GM18508 (cell line): ENCODE results near the gene EMD.
A peak's percentile ranks its signal among the peaks of the same experiment; 100 is the strongest.

ENCODE experiments used
- ATAC-seq: cut with Tn5 transposase; IDR thresholded peaks from one replicate; pipeline ENCODE4 v1.9.1; 2021; ENCODE audit warnings: moderate number of reproducible peaks; ENCODE audit not compliant: insufficient read depth, unreplicated experiment

Gene EMD

DNA sequence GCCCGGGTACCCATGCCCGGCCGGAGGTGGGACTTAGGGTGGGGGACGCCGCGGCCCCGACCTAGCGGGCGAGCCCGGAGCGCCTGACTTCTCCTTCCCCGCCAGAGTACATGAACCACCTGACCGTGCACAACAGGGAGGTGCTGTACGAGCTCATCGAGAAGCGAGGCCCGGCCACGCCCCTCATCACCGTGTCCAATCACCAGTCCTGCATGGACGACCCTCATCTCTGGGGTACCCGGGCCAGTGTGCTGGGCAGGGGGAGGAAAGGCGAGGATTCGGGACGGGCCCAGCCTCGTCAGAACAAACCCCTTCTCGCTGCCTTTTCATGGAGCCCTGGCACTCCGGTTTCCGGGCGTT, 32.9 kb downstream of the EMD start:
- ATAC-seq: no peak

DNA sequence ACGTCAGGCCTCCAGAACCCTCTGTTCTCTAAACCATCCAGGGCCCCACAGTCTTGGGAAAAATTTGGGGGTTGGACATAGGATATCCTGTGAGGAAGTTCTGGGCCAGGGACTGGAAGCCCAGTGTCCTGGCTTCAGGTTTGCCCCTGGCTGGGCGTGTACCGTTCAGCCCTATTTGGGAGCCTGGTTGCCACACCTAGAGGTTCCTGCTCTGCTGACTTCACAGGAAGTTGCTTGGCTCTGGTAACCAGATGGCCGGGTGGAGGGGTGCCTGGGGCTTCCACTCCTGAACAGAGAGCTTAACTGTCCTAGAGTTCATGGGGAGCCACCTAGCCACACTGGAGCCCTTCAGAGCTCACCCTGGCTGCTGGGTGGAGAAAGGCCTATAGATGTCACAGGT, 33.4 kb downstream of the EMD start:
- ATAC-seq: no peak

DNA sequence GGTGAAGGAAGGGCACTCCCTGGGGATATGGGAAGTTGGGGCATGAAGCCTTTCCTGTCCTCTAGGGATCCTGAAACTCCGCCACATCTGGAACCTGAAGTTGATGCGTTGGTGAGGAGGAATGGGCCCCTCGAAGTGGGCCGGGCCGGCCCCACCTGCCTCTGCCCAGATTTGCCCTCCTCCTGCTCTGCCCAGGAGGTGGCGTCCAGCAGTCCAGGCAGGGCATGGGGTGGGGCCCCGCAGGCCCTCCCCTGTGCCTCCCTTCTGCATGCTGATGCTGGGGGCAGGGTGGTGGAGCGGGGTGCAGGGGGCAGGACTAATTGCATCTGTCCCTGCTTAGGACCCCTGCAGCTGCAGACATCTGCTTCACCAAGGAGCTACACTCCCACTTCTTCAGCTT, 34.0 kb downstream of the EMD start:
- no peak for ATAC-seq

DNA sequence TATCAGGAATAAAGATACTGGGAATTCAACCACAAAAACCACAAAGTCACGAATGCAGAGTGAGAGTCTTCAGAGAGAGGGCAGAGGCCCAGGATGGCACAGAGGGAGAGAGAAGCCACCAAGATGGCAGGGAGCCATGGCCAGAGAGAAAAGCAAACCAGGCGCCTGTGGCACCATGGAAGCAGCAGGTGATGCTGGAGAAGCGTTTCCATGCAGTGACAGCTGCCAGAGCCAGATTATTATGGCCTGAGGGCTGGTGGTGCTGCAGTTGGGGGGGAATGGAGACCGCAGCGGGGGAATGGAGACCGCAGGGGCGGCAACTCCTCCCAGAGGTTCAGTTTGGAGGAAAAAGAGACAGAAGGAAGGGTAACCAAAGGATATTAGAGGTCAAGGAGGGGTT, 38.1 kb downstream of the EMD start:
- no peak for ATAC-seq

DNA sequence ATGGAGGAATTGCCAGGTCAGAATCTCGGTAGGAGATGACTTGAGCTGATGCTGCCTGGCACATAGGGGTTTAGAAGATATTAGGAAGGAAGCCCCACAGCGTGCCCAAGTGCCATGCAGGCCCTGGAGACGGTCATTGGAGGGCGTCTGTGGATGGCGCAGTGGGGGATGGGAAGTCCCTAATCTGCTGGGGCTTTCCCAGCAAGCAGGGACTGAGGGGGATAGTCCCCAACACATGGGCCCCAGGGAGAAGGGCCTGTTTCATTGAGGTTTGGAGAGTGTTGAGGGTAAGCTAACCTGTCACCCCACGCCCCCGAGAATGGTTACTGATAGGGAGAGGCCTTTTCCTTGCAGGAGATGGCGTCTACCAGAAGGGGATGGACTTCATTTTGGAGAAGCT, 40.1 kb downstream of the EMD start:
- ATAC-seq: no peak

DNA sequence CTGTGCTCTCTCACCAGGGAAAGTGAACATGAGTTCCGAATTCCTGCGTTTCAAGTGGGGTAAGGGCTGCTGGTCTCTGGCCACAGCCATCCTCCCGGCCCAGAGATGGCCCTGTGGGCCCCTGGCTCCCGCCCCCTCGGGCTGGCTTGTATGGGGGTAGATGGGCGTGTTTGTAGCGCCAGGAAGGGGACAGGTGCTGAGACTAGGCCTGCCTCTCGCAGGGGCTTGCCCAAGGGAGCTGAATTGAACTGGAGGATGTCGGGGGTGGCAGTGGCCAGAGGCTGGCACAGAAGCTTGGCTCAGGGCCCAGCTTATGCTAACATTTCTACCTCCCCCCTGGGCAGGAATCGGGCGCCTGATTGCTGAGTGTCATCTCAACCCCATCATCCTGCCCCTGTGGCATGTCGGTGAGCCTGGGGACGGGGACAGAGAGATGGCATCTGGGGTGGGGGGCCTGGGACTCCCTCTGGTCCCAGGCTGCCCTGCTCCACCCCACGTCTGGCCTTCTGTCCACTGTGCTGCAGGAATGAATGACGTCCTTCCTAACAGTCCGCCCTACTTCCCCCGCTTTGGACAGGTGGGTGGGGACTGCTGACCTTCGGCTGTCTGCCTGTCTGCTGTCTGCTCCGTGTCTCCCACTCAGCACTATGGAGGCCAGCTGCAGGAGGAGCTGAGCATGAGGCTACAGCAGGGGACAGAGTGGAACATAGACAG, 40.8 kb downstream of the EMD start:
- no peak for ATAC-seq

DNA sequence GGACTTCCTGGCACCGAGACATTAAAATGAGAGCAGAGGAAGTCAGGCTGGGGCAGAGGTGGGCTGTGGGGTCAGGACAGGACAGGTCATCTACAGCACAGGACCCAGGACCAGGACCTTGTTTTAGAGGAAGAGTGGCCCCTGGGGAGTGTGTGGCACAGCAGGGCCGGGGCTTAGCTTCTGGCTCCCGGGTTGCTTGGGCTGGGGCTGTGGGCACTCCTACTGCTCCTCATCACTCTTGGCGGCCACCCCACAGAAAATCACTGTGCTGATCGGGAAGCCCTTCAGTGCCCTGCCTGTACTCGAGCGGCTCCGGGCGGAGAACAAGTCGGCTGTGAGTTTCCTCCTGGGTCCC, 41.3 kb downstream of the EMD start:
- no peak for ATAC-seq

DNA sequence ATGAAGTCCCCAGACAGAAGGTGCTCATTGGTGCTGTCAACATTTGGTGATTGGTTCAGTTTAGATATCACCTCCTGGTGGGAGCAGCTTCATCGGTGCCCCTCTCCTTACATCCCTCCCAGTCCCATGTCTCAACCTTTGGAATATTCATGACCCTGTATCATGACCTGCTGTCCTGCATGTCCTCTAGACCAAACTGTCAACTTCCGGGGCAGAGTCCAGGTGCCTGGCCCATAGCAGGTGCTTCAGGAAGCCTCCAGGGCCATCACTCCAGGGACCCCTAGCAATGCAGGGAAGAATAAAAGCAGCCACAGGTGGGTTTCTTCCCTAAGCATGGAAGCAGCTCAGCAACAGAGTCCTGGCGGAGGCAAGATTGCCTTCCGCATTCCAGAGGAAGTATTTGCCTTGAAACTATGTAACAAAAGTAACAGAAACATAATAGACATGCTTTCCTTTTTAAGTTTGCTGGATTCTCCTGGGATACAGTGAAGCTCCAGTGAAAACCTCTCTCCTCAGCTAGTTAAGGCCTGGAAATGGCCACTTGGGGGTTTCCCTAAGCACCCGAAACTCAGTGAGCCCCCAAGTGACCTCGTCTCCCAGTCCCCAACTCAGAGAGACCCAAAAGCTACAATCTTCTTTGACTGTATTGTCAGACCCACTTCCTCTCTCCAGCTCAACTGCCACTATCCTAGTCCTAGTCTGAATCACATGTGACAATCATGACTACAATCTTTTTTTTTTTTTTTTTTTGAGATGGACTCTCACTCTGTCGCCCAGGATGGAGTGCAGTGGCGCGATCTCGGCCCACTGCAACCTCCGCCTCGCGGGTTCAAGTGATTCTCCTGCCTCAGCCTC, 48.0 kb downstream of the EMD start:
- no peak for ATAC-seq

DNA sequence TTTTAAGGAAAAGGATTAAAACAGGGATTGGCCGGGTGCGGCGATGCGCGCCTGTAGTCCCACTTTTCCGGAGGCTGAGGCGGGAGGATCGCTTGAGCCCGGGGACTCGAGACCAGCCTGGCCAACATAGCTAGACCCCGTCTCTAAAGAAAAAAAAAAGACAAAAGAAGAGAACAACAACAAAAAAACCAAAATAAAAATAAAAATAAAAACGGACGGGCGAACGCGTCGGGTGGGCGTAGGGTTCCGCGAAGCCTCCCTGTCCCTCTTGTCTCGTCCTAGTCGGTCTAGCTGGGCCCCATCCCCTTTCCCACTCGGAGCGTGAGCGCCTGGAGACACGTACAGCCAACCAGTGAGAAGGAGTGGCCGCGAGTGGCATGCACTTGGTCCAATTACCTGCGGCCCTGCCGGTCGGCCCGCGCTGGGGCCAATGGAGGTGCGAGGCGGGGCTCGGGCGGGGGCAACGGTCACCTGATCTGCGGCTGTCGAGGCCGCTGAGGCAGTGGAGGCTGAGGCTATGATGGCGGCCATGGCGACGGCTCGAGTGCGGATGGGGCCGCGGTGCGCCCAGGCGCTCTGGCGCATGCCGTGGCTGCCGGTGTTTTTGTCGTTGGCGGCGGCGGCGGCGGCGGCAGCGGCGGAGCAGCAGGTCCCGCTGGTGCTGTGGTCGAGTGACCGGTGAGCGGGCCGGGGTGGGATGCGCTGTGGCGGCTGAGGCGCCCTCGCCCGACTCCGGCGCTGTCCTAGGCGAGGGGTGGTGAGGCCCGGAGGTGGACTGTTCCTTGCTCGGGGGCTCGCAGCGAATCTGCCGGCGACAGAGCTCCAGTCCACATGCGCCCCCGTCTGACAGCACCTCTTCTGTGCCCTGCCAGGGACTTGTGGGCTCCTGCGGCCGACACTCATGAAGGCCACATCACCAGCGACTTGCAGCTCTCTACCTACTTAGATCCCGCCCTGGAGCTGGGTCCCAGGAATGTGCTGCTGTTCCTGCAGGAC, 49.4 kb downstream of the EMD start, which contains the start of gene ATP6AP1:
Gene ATP6AP1 (plus strand): TSS at position 502 of the 996 bp plus-strand sequence. CDS start 16 bp downstream, at position 518.
- ATAC-seq: peak; percentile 59

DNA sequence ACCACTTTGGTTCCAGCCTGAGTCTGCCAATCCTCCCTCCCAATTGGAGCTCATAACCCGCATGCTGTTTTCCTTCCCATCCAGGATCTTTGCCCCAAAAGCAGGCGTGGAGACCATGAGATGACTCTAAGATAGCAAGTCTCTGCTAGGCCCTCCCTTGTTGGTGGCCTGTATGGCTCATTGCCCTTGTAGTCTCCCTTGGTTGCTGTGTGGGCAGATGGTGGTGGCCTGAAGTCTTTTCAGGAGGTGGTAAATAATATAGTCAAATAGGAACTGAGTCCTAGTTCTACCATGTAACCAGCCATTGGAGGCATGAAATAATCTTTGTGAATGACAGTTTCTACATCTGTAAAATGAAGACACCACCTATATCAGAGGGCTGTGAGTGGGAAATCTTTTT, 50.6 kb downstream of the EMD start:
- no peak for ATAC-seq

DNA sequence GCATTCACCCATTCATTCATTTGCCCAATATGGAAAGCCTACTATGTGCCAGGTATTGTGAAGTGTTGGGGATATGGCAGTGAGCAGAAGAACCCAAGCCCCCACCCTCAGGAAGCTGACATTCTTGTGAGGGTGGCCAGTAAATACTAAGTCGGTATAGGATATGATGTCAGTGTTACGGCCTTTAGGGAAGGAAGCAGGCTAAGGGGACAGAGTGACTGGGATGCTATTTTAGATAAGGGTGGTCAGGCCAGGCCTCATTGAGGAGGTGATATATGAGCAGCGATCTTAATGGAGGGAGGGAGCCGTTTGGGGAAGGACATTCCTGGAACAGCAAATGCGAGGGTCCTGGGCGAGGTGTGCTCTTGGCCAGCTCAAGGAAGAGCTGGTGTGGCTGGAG, 51.4 kb downstream of the EMD start:
- ATAC-seq: no peak

DNA sequence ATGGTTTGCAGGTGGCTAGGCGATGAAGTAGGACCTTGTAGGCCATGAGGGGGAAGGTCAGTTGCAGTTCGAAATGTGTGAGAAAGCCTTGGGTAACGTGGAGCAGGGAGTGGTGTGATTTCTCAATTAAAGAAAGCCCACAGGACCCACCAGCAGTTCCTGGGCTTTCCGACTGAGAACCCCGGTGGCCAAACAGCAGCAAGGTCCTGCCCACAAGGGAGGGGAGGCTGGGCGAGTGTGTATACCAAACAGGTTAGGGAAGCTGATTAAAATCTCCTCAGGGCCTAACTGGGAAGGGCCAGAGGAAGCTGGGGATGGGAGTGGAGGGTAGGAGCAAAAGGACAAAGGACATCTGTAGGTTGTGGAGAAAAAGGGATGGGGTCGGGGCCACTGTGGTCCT, 51.8 kb downstream of the EMD start:
- ATAC-seq: no peak
